K562 (cell line): Measurements from ENCODE around the gene TFF1.

Experiments
- CTCF ChIP-seq, 3 experiments: IDR thresholded peaks in 2 of 3; conservative IDR thresholded peaks in 1 of 3; 2 replicates each; pipeline ENCODE4 v1.5.1; 2011 to 2012; ENCODE audit warnings: low read length in 3 of 3, mild to moderate bottlenecking in 3 of 3, control low read depth in 2 of 3, improper control_type of control experiment in 1 of 3, inconsistent platforms in 1 of 3, low read depth in 1 of 3, mixed read lengths in 1 of 3, moderate library complexity in 1 of 3; ENCODE audit not compliant: insufficient read depth in 2 of 3
- EZH2 ChIP-seq: IDR thresholded peaks from 2 replicates; pipeline ENCODE4 v1.6.1; 2012; ENCODE audit warnings: low read depth, mild to moderate bottlenecking, inconsistent platforms, low read length, borderline replicate concordance
- PHF21A ChIP-seq: fragments of 450-650 bp; IDR thresholded peaks from 2 replicates; pipeline ENCODE4 v1.6.1; 2017; ENCODE audit warnings: low read depth, borderline replicate concordance
- PHF8 ChIP-seq: fragments of 200-600 bp; sonication (generic); IDR thresholded peaks from 2 replicates; pipeline ENCODE4 v1.6.1; 2012; ENCODE audit warnings: mixed run types, mild to moderate bottlenecking, inconsistent platforms, low read length, moderate library complexity, borderline replicate concordance
- POLR2AphosphoS5 ChIP-seq: IDR thresholded peaks from 2 replicates; pipeline ENCODE4 v1.6.1; 2011; ENCODE audit warnings: mild to moderate bottlenecking, low read depth, low read length, moderate library complexity; ENCODE audit not compliant: control insufficient read depth, insufficient read depth
- SLC30A9 ChIP-seq: fragments of 250-450 bp; sonication (Bioruptor Pico); IDR thresholded peaks from 2 replicates; pipeline ENCODE4 v1.8.0; 2022; ENCODE audit warnings: mild to moderate bottlenecking, moderate library complexity
- SPI1 ChIP-seq: IDR thresholded peaks from 2 replicates; pipeline ENCODE4 v1.6.1; 2011; ENCODE audit warnings: low read depth, low read length, control low read depth, borderline replicate concordance
- TFAP4 ChIP-seq: sonication (generic); formaldehyde crosslinking; IDR thresholded peaks from 2 replicates; pipeline ENCODE4 v1.8.0; 2022; ENCODE audit warnings: missing genetic modification reagents, mild to moderate bottlenecking, moderate library complexity, borderline replicate concordance
- ZNF766 ChIP-seq: fragments of 200-800 bp; sonication (Bioruptor generic); conservative IDR thresholded peaks from 2 replicates; pipeline ENCODE4 v1.6.1; 2016; ENCODE audit warnings: missing genetic modification characterization, missing compliant biosample characterization

GRCh38 chr21:42401820-42402251 is 35.5 kb upstream of the TFF1 start:
- TF ChIP-seq POLR2AphosphoS5 (no peak), PHF8 (no peak), CTCF (IDR thresholded peaks at IDR 0.05 in 2 of 3, conservative IDR thresholded peaks at IDR 0.05 in 1 of 3; ENCODE audit: insufficient read depth in 2 of 3, low read depth in 1 of 3, low read length in 3 of 3) (no peak), PHF21A (no peak), TFAP4 (no peak), SLC30A9 (CRISPR knock-in tag) (no peak), SPI1 (no peak), ZNF766 (no peak), EZH2 (no peak)
